H1 (cell line): ENCODE results near the gene SORBS1. TPM values are rescaled to one million over a fixed set of nuclear protein-coding genes. Genes with fewer than 3 reads are reported as not detected.

Experiments used
- CTCF ChIA-PET: fragments of 300-600 bp; sonication (Branson Sonifier 250); formaldehyde crosslinking; loops from one replicate; lab custom pipeline; 2021; ENCODE audit not compliant: partially characterized antibody; lab: Charles Lee
- POLR2A ChIA-PET: fragments of 300-600 bp; sonication (Branson Sonifier 250); formaldehyde crosslinking; loops from one replicate; lab custom pipeline; 2021; ENCODE audit warnings: inconsistent platforms; ENCODE audit not compliant: partially characterized antibody; lab: Charles Lee
- DNase-seq, 2 experiments: peaks; one replicate each; pipeline versions ENCODE4 v3.0.0 to v3.0.0-alpha.2; 2010 to 2022; ENCODE audit warnings: low spot score in 2 of 2, low read depth in 1 of 2, mixed read lengths in 1 of 2
- FAIRE-seq: peaks from 2 replicates; lab custom pipeline; 2011; peaks lifted over from hg19 to GRCh38; lab: Jason Lieb, UNC
- H2AFZ ChIP-seq: 2 replicates; pipeline ENCODE4 v1.8.1; 2012; ENCODE audit warnings: low read length, inconsistent platforms
- H2AK5ac ChIP-seq: 2 replicates; pipeline ENCODE4 v1.6.1; 2013; ENCODE audit warnings: low read depth, low read length
- H2BK120ac ChIP-seq: replicated peaks from 2 replicates; pipeline ENCODE3; 2013; ENCODE audit warnings: low read depth, low read length, inconsistent platforms
- H2BK12ac ChIP-seq: 2 replicates; pipeline ENCODE4 v1.6.1; 2013; ENCODE audit warnings: low read depth, low read length
- H2BK15ac ChIP-seq: 2 replicates; pipeline ENCODE4 v1.6.1; 2013; ENCODE audit warnings: low read length
- H2BK20ac ChIP-seq: 2 replicates; pipeline ENCODE4 v1.6.1; 2013; ENCODE audit warnings: low read length
- H2BK5ac ChIP-seq: 2 replicates; pipeline ENCODE4 v1.6.1; 2013; ENCODE audit warnings: low read depth, low read length
- H3K14ac ChIP-seq: 2 replicates; pipeline ENCODE4 v1.6.1; 2013; ENCODE audit warnings: inconsistent platforms; ENCODE audit not compliant: insufficient read length
- H3K18ac ChIP-seq: 2 replicates; pipeline ENCODE4 v1.6.1; 2013; ENCODE audit warnings: low read length; ENCODE audit errors: extremely low read depth
- H3K23ac ChIP-seq: 2 replicates; pipeline ENCODE4 v1.6.1; 2013; ENCODE audit warnings: inconsistent platforms; ENCODE audit not compliant: insufficient read length
- H3K23me2 ChIP-seq: 2 replicates; pipeline ENCODE4 v1.6.1; 2013; ENCODE audit warnings: low read depth, low read length
- H3K27ac ChIP-seq: 2 replicates; pipeline ENCODE4 v1.6.1; 2011; ENCODE audit warnings: low read depth, low read length, inconsistent platforms
- H3K27me3 ChIP-seq, 4 experiments: replicated peaks in 1 of 4; 1 replicate in 1 of 4; 2 replicates in 3 of 4; pipeline versions ENCODE4 v1.6.1 to v1.8.1; 2011 to 2013; ENCODE audit warnings: low read length in 3 of 4, mild to moderate bottlenecking in 3 of 4, inconsistent platforms in 2 of 4, mixed read lengths in 2 of 4, moderate library complexity in 1 of 4; ENCODE audit not compliant: control insufficient read depth in 3 of 4, insufficient read depth in 3 of 4; ENCODE audit errors: extremely low read depth in 1 of 4
- H3K36me3 ChIP-seq, 4 experiments: 2 replicates each; pipeline versions ENCODE4 v1.6.1 to v1.8.1; 2011 to 2013; ENCODE audit warnings: mild to moderate bottlenecking in 4 of 4, low read length in 3 of 4, moderate library complexity in 2 of 4, control low read depth in 1 of 4, inconsistent platforms in 1 of 4; ENCODE audit not compliant: insufficient read depth in 4 of 4, control insufficient read depth in 2 of 4
- H3K4ac ChIP-seq: replicated peaks from 2 replicates; pipeline ENCODE3; 2013; ENCODE audit warnings: low read length, low read depth, mixed read lengths, inconsistent platforms; ENCODE audit not compliant: insufficient read length
- H3K4me1 ChIP-seq, 4 experiments: replicated peaks in 1 of 4; 1 replicate in 1 of 4; 2 replicates in 3 of 4; pipeline versions ENCODE4 v1.6.1 to v1.8.1; 2011 to 2013; ENCODE audit warnings: low read length in 3 of 4, inconsistent platforms in 2 of 4, mixed read lengths in 1 of 4; ENCODE audit not compliant: insufficient read depth in 4 of 4, control insufficient read depth in 3 of 4
- H3K4me2 ChIP-seq, 2 experiments: 2 replicates each; pipeline versions ENCODE4 v1.6.1 to v1.8.1; 2011 to 2013; ENCODE audit warnings: low read depth in 2 of 2, low read length in 2 of 2, control low read depth in 1 of 2, inconsistent platforms in 1 of 2, mild to moderate bottlenecking in 1 of 2; ENCODE audit not compliant: insufficient read depth in 1 of 2
- H3K4me3 ChIP-seq, 4 experiments: fragments of 200-600, 300-600 bp in 1 of 4; sonication (generic), shearing (Covaris generic), sonication (Bioruptor Twin) in 1 of 4; 2 replicates each; pipeline versions ENCODE4 v1.5.1 to v1.8.1; 2011 to 2016; ENCODE audit warnings: low read length in 4 of 4, low read depth in 3 of 4, control low read depth in 2 of 4, inconsistent platforms in 2 of 4, mild to moderate bottlenecking in 2 of 4, mixed read lengths in 1 of 4, moderate library complexity in 1 of 4; ENCODE audit not compliant: insufficient read depth in 2 of 4; ENCODE audit errors: extremely low read depth in 1 of 4
- H3K56ac ChIP-seq: replicated peaks from 2 replicates; pipeline ENCODE3; 2013; ENCODE audit warnings: low read depth, mild to moderate bottlenecking, mixed read lengths, low read length, inconsistent platforms; ENCODE audit not compliant: insufficient read length
- H3K79me1 ChIP-seq: 2 replicates; pipeline ENCODE4 v1.6.1; 2013; ENCODE audit warnings: low read depth, low read length, control low read depth
- H3K79me2 ChIP-seq, 2 experiments: 2 replicates each; pipeline versions ENCODE4 v1.6.1 to v1.8.1; 2012 to 2013; ENCODE audit warnings: low read length in 2 of 2, mild to moderate bottlenecking in 2 of 2, inconsistent platforms in 1 of 2; ENCODE audit not compliant: insufficient read depth in 2 of 2, control insufficient read depth in 1 of 2
- H3K9ac ChIP-seq, 4 experiments: replicated peaks in 1 of 4; 1 replicate in 1 of 4; 2 replicates in 3 of 4; pipeline versions ENCODE4 v1.6.1 to v1.8.1; 2011 to 2013; ENCODE audit warnings: low read depth in 3 of 4, low read length in 3 of 4, control low read depth in 2 of 4, mild to moderate bottlenecking in 2 of 4, moderate library complexity in 2 of 4, inconsistent platforms in 1 of 4; ENCODE audit errors: extremely low read depth in 1 of 4
- H3K9me3 ChIP-seq, 2 experiments: 2 replicates each; pipeline versions ENCODE4 v1.6.1 to v1.8.1; 2012 to 2013; ENCODE audit warnings: mild to moderate bottlenecking in 2 of 2, moderate library complexity in 2 of 2, control low read depth in 1 of 2, inconsistent platforms in 1 of 2, low read depth in 1 of 2, low read length in 1 of 2, mixed read lengths in 1 of 2; ENCODE audit not compliant: insufficient read depth in 2 of 2
- H4K20me1 ChIP-seq, 2 experiments: replicated peaks in 1 of 2; 2 replicates each; pipeline versions ENCODE3 to v1.8.1; 2011 to 2013; ENCODE audit warnings: inconsistent platforms in 2 of 2, low read length in 2 of 2, mild to moderate bottlenecking in 1 of 2; ENCODE audit not compliant: insufficient read depth in 2 of 2, control insufficient read depth in 1 of 2
- H4K5ac ChIP-seq: 2 replicates; pipeline ENCODE4 v1.6.1; 2013; ENCODE audit warnings: low read length, low read depth, mixed read lengths, inconsistent platforms; ENCODE audit not compliant: insufficient read length
- H4K8ac ChIP-seq: 2 replicates; pipeline ENCODE4 v1.8.0; 2013; ENCODE audit warnings: mild to moderate bottlenecking, moderate library complexity, low read length, inconsistent platforms; ENCODE audit not compliant: insufficient read depth; ENCODE audit errors: extremely low read depth
- H4K91ac ChIP-seq: replicated peaks from 2 replicates; pipeline ENCODE3; 2013; ENCODE audit warnings: low read length, mixed read lengths, inconsistent platforms; ENCODE audit not compliant: insufficient read length
- BACH1 ChIP-seq: IDR thresholded peaks from 2 replicates; pipeline ENCODE4 v1.6.1; 2012; ENCODE audit warnings: low read length, improper control_type of control experiment
- BCL11A ChIP-seq, 2 experiments: IDR thresholded peaks; one replicate each; pipeline ENCODE4 v1.6.1; 2011; ENCODE audit warnings: low read depth in 2 of 2, low read length in 2 of 2, mild to moderate bottlenecking in 2 of 2
- CEBPB ChIP-seq: IDR thresholded peaks from 2 replicates; pipeline ENCODE4 v1.6.1; 2012; ENCODE audit warnings: low read depth, low read length
- EZH2 ChIP-seq: fragments of 200-600 bp; sonication (generic); IDR thresholded peaks from 2 replicates; pipeline ENCODE4 v1.7.1; 2012; ENCODE audit warnings: low read depth, mild to moderate bottlenecking, moderate library complexity, low read length, inconsistent platforms; ENCODE audit not compliant: severe bottlenecking
- HDAC2 ChIP-seq, 2 experiments: fragments of 300-600 bp in 1 of 2; sonication (generic) in 1 of 2; IDR thresholded peaks; 2 replicates each; pipeline ENCODE4 v1.6.1; 2011 to 2012; ENCODE audit warnings: low read depth in 2 of 2, low read length in 2 of 2, mild to moderate bottlenecking in 2 of 2, moderate library complexity in 2 of 2, borderline replicate concordance in 1 of 2, inconsistent platforms in 1 of 2
- JUN ChIP-seq: IDR thresholded peaks from 2 replicates; pipeline ENCODE4 v1.6.1; 2011; ENCODE audit warnings: low read depth, mild to moderate bottlenecking, improper control_type of control experiment, low read length
- KDM4A ChIP-seq: IDR thresholded peaks from one replicate; pipeline ENCODE4 v1.7.1; 2012; ENCODE audit warnings: low read depth, mild to moderate bottlenecking, moderate library complexity, low read length, inconsistent platforms; ENCODE audit not compliant: severe bottlenecking
- KDM5A ChIP-seq: fragments of 200-600 bp; IDR thresholded peaks from 2 replicates; pipeline ENCODE4 v1.7.1; 2012; ENCODE audit warnings: mild to moderate bottlenecking, low read length, inconsistent platforms, mixed read lengths
- MAFK ChIP-seq: IDR thresholded peaks from 2 replicates; pipeline ENCODE4 v1.6.1; 2012; ENCODE audit warnings: low read depth, mild to moderate bottlenecking, improper control_type of control experiment, low read length
- RAD21 ChIP-seq, 2 experiments: IDR thresholded peaks in 1 of 2; conservative IDR thresholded peaks in 1 of 2; 2 replicates each; pipeline ENCODE4 v1.6.1; 2011; ENCODE audit warnings: low read depth in 2 of 2, low read length in 2 of 2, improper control_type of control experiment in 1 of 2, inconsistent platforms in 1 of 2, mild to moderate bottlenecking in 1 of 2, moderate library complexity in 1 of 2
- RFX5 ChIP-seq: IDR thresholded peaks from 2 replicates; pipeline ENCODE4 v1.6.1; 2011; ENCODE audit warnings: low read depth, low read length, improper control_type of control experiment, borderline replicate concordance
- RXRA ChIP-seq: IDR thresholded peaks from 2 replicates; pipeline ENCODE4 v1.6.1; 2011; ENCODE audit warnings: low read depth, mild to moderate bottlenecking, low read length, moderate library complexity; ENCODE audit not compliant: insufficient read depth
- SAP30 ChIP-seq: fragments of 300-600 bp; sonication (generic); IDR thresholded peaks from 2 replicates; pipeline ENCODE4 v1.7.1; 2012; ENCODE audit warnings: low read length, moderate library complexity, mild to moderate bottlenecking, inconsistent platforms; ENCODE audit not compliant: insufficient read depth, insufficient replicate concordance
- TEAD4 ChIP-seq: IDR thresholded peaks from 2 replicates; pipeline ENCODE4 v1.6.1; 2012; ENCODE audit warnings: low read depth, low read length, inconsistent platforms, mixed read lengths
- WGBS, 2 experiments: shearing (Covaris generic) in 1 of 2; methylation state at CpG; one replicate each; pipeline versions ENCODE4 v1.1.6 to v1.1.7; 2013 to 2015; ENCODE audit warnings: low lambda C conversion rate in 2 of 2, mixed read lengths in 2 of 2, inconsistent platforms in 1 of 2, low coverage in 1 of 2, missing lambda C conversion rate in 1 of 2; ENCODE audit not compliant: insufficient replicate concordance in 2 of 2, insufficient coverage in 1 of 2, insufficient read length in 1 of 2; ENCODE audit errors: extremely low coverage in 1 of 2, missing lambda C conversion rate in 1 of 2; 5-methylcytosine and 5-hydroxymethylcytosine counted together
- polyA plus RNA-seq, 7 experiments: library from polyadenylated mRNA; depleted of rRNA in 3 of 7; stranded (reverse) in 5 of 7; unstranded in 2 of 7; fragments of >200 nt in 5 of 7; fragments of 200-250 nt in 2 of 7; gene quantifications; 1 replicate in 5 of 7; 2 replicates in 1 of 7; 4 replicates in 1 of 7; pipeline versions ENCODE4 v1.2.1 to v1.2.3, GENCODE V29; 2011 to 2013; ENCODE audit warnings: missing spikeins in 2 of 7, mixed read lengths in 2 of 7
- total RNA-seq: library from RNA; stranded (reverse); fragmentation: NEBNext Ultra II Directional; extraction: Animal tissue kit (Norgen Biotek cat#: 25700); gene quantifications from 2 replicates; pipeline ENCODE4 v1.2.1, GENCODE V29; 2021

Gene SORBS1
- total and polyA plus RNA-seq, 2 of the 8 experiments (the other 6 are each of a cell fraction or from before 2014, with no cell fraction given), result 16.0 to 35.0 TPM

DNA sequence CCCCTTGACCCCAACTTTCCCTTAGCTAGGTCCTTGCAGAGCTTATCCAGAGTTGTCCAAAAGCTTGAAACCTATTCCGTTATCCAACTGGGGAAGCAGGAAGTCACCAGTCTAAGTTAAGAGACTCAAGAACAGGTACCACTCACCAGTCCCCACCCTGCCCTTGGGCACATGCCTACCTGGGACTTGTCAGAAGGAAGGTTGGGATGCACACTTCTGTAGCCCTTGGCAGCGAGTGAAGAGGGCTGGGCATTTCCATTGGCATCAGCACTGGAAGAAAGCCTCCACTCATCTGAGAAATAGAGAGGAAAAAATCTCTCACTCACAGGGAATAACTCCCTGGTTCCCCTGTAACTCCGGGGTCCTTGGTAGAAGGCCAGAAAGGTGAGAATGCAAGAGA is 139.4 kb downstream of the SORBS1 start:
- Histone ChIP-seq H4K8ac (no peak overlapping the region), H3K79me1 (no peaks in the 10 kb centered on the region), H4K91ac (no peak overlapping the region), H3K79me2 (no peaks in the 10 kb centered on the region), H2BK120ac (no peak overlapping the region), H4K5ac (no peak overlapping the region), H3K36me3 (no peaks in the 10 kb centered on the region; a peak in 1 of 8 replicates), H2AK5ac (no peak overlapping the region), H3K4me1 (peaks cover 0 to 5% (median 0%) of the 10 kb centered on the region in 4 experiments; a peak in 1 of 7 replicates), H2AFZ (no peak overlapping the region), H2BK5ac (no peak overlapping the region), H3K56ac (no peak overlapping the region), H3K14ac (no peak overlapping the region), H3K4ac (no peak overlapping the region), H3K9me3 (no peaks in the 10 kb centered on the region), H3K4me3 (no peak overlapping the region), H2BK20ac (no peak overlapping the region), H3K23me2 (no peaks in the 10 kb centered on the region), H3K9ac (no peak overlapping the region), H3K18ac (no peak overlapping the region), H2BK12ac (no peak overlapping the region), H2BK15ac (no peak overlapping the region), H3K27me3 (no peaks in the 10 kb centered on the region), H4K20me1 (peaks cover 0 to 5% of the 10 kb centered on the region in 2 experiments), H3K4me2 (no peak overlapping the region), H3K27ac (no peak overlapping the region), H3K23ac (no peak overlapping the region)
- 97% methylated on average over 3 of the region's 3 CpGs; no CpG with 5 or more reads in 1 of the 2 experiments for WGBS, 2 experiments
- ChIA-PET POLR2A (no interaction called here), CTCF (interaction anchor here (1.1 to 3.8 kb wide), 3 partner anchors 9 to 24 kb away, joined by 3 to 27 read pairs (median 6); no protein-coding TSS in a partner anchor)
- DNase-seq (no peak), FAIRE-seq (no peak)
- TF ChIP-seq HDAC2 (IDR thresholded peaks at IDR 0.05; ENCODE audit: borderline replicate concordance in 1 of 2, low read depth in 2 of 2, low read length in 2 of 2) (no peak), TEAD4 (no peak), EZH2 (no peak), MAFK (no peak), RAD21 (IDR thresholded peaks at IDR 0.05 in 1 of 2, conservative IDR thresholded peaks at IDR 0.05 in 1 of 2; ENCODE audit: low read depth in 2 of 2, low read length in 2 of 2) (no peak), KDM4A (no peak), BACH1 (no peak), SAP30 (no peak), JUN (no peak), RFX5 (no peak), CEBPB (no peak), KDM5A (no peak), BCL11A (IDR thresholded peaks at IDR 0.05; ENCODE audit: low read depth in 2 of 2, low read length in 2 of 2) (no peak), RXRA (no peak)
